NK-92 (cell line): ENCODE results near the gene PSMD1.
"Not testable (repeated sequence)": the region's sequence is repeated elsewhere in the genome, so short reads cannot be mapped to it uniquely, and the experiment has no call there.

ENCODE experiments used
- DNase-seq: peaks from one replicate; lab custom pipeline; 2025; ENCODE audit not compliant: unreplicated experiment; lab: John Stamatoyannopoulos, UW

The PSMD1 gene

GRCh38 chr2:231144896-231145295 lies 88.2 kb downstream of the PSMD1 start:
- DNase-seq: no peak

GRCh38 chr2:231146665-231147064 lies 90.0 kb downstream of the PSMD1 start:
- DNase-seq: no peak

GRCh38 chr2:231152800-231153557 lies 96.3 kb downstream of the PSMD1 start:
- no peak for DNase-seq

GRCh38 chr2:231159306-231159705 lies 102.6 kb downstream of the PSMD1 start:
- DNase-seq: no peak

GRCh38 chr2:231160701-231161100 lies 104.0 kb downstream of the PSMD1 start:
- DNase-seq: no peak

GRCh38 chr2:231161252-231161839 lies 104.7 kb downstream of the PSMD1 start:
- no peak for DNase-seq

GRCh38 chr2:231161877-231162329 lies 105.2 kb downstream of the PSMD1 start:
- no peak for DNase-seq

GRCh38 chr2:231163011-231163410 lies 106.3 kb downstream of the PSMD1 start:
- no peak for DNase-seq

- no peak for DNase-seq
Observed at GRCh38 chr2:231163414-231164095, 106.9 kb downstream of the PSMD1 start.

- DNase-seq: no peak
Observed at GRCh38 chr2:231167745-231168459, 111.2 kb downstream of the PSMD1 start.

GRCh38 chr2:231168460-231169139 lies 111.9 kb downstream of the PSMD1 start:
- DNase-seq: no peak

- no peak for DNase-seq
Observed at GRCh38 chr2:231169488-231169887, 112.8 kb downstream of the PSMD1 start.

GRCh38 chr2:231170055-231170454 lies 113.4 kb downstream of the PSMD1 start:
- DNase-seq: no peak

- DNase-seq: no peak
Observed at GRCh38 chr2:231172025-231172424, 115.4 kb downstream of the PSMD1 start.

GRCh38 chr2:231174211-231174651 lies 117.6 kb downstream of the PSMD1 start:
- no peak for DNase-seq

GRCh38 chr2:231176066-231176465 lies 119.4 kb downstream of the PSMD1 start:
- DNase-seq: no peak

GRCh38 chr2:231177156-231178025 lies 120.7 kb downstream of the PSMD1 start:
- no peak for DNase-seq

- not testable (repeated sequence) for DNase-seq
Observed at GRCh38 chr2:231178805-231179204, 122.1 kb downstream of the PSMD1 start.

GRCh38 chr2:231181860-231182512 lies 125.3 kb downstream of the PSMD1 start:
- no peak for DNase-seq
